ENCODE results near the gene TGM3. TPM values are rescaled to one million over a fixed set of nuclear protein-coding genes. Genes with fewer than 3 reads are reported as not detected.

The TGM3 gene
- total and polyA plus RNA-seq, 2 experiments from 2014 or later = 0.08 TPM; not detected in 1

GRCh38 chr20:2313316-2313715 lies 17.5 kb downstream of the TGM3 start:
- H3K36me3 Mint-ChIP-seq (ENCODE audit: low read depth) = no peaks in the 10 kb centered on the region
- no peak overlapping the region for H3K27ac Mint-ChIP-seq
- Histone ChIP-seq H3K79me2 (replicated peaks; ENCODE audit: insufficient read depth) (no peaks in the 10 kb centered on the region), H3K36me3 (ENCODE audit: insufficient read depth) (no peaks in the 10 kb centered on the region), H3K27me3 (ENCODE audit: insufficient read depth) (no peaks in the 10 kb centered on the region), H3K4me2 (no peak overlapping the region), H3F3A (replicated peaks; ENCODE audit: low read depth) (no peaks in the 10 kb centered on the region), H3K27ac (ENCODE audit: low read depth) (no peak overlapping the region), H3K9me2 (ENCODE audit: insufficient read depth) (no peaks in the 10 kb centered on the region; the same call in 1 of the 2 replicates), H2AFZ (no peak overlapping the region), H3K4me3 (no peak overlapping the region), H3K4me1 (ENCODE audit: insufficient read depth) (no peaks in the 10 kb centered on the region), H4K20me1 (replicated peaks; ENCODE audit: insufficient read depth) (no peaks in the 10 kb centered on the region)
- TF ChIP-seq, protein P1, sequence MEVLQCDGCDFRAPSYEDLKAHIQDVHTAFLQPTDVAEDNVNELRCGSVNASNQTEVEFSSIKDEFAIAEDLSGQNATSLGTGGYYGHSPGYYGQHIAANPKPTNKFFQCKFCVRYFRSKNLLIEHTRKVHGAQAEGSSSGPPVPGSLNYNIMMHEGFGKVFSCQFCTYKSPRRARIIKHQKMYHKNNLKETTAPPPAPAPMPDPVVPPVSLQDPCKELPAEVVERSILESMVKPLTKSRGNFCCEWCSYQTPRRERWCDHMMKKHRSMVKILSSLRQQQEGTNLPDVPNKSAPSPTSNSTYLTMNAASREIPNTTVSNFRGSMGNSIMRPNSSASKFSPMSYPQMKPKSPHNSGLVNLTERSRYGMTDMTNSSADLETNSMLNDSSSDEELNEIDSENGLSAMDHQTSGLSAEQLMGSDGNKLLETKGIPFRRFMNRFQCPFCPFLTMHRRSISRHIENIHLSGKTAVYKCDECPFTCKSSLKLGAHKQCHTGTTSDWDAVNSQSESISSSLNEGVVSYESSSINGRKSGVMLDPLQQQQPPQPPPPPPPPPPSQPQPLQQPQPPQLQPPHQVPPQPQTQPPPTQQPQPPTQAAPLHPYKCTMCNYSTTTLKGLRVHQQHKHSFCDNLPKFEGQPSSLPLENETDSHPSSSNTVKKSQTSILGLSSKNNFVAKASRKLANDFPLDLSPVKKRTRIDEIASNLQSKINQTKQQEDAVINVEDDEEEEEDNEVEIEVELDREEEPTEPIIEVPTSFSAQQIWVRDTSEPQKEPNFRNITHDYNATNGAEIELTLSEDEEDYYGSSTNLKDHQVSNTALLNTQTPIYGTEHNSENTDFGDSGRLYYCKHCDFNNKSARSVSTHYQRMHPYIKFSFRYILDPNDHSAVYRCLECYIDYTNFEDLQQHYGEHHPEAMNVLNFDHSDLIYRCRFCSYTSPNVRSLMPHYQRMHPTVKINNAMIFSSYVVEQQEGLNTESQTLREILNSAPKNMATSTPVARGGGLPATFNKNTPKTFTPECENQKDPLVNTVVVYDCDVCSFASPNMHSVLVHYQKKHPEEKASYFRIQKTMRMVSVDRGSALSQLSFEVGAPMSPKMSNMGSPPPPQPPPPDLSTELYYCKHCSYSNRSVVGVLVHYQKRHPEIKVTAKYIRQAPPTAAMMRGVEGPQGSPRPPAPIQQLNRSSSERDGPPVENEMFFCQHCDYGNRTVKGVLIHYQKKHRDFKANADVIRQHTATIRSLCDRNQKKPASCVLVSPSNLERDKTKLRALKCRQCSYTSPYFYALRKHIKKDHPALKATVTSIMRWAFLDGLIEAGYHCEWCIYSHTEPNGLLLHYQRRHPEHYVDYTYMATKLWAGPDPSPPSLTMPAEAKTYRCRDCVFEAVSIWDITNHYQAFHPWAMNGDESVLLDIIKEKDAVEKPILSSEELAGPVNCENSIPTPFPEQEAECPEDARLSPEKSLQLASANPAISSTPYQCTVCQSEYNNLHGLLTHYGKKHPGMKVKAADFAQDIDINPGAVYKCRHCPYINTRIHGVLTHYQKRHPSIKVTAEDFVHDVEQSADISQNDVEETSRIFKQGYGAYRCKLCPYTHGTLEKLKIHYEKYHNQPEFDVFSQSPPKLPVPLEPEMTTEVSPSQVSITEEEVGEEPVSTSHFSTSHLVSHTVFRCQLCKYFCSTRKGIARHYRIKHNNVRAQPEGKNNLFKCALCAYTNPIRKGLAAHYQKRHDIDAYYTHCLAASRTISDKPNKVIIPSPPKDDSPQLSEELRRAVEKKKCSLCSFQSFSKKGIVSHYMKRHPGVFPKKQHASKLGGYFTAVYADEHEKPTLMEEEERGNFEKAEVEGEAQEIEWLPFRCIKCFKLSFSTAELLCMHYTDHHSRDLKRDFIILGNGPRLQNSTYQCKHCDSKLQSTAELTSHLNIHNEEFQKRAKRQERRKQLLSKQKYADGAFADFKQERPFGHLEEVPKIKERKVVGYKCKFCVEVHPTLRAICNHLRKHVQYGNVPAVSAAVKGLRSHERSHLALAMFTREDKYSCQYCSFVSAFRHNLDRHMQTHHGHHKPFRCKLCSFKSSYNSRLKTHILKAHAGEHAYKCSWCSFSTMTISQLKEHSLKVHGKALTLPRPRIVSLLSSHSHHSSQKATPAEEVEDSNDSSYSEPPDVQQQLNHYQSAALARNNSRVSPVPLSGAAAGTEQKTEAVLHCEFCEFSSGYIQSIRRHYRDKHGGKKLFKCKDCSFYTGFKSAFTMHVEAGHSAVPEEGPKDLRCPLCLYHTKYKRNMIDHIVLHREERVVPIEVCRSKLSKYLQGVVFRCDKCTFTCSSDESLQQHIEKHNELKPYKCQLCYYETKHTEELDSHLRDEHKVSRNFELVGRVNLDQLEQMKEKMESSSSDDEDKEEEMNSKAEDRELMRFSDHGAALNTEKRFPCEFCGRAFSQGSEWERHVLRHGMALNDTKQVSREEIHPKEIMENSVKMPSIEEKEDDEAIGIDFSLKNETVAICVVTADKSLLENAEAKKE (CRISPR knock-in tag; IDR thresholded peaks at IDR 0.05) = no peak
- TF ChIP-seq STAT1 (IDR thresholded peaks at IDR 0.05; ENCODE audit: unreplicated experiment) = no peak
- TF ChIP-seq, protein P2, sequence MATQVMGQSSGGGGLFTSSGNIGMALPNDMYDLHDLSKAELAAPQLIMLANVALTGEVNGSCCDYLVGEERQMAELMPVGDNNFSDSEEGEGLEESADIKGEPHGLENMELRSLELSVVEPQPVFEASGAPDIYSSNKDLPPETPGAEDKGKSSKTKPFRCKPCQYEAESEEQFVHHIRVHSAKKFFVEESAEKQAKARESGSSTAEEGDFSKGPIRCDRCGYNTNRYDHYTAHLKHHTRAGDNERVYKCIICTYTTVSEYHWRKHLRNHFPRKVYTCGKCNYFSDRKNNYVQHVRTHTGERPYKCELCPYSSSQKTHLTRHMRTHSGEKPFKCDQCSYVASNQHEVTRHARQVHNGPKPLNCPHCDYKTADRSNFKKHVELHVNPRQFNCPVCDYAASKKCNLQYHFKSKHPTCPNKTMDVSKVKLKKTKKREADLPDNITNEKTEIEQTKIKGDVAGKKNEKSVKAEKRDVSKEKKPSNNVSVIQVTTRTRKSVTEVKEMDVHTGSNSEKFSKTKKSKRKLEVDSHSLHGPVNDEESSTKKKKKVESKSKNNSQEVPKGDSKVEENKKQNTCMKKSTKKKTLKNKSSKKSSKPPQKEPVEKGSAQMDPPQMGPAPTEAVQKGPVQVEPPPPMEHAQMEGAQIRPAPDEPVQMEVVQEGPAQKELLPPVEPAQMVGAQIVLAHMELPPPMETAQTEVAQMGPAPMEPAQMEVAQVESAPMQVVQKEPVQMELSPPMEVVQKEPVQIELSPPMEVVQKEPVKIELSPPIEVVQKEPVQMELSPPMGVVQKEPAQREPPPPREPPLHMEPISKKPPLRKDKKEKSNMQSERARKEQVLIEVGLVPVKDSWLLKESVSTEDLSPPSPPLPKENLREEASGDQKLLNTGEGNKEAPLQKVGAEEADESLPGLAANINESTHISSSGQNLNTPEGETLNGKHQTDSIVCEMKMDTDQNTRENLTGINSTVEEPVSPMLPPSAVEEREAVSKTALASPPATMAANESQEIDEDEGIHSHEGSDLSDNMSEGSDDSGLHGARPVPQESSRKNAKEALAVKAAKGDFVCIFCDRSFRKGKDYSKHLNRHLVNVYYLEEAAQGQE (IDR thresholded peaks at IDR 0.05; ENCODE audit: unreplicated experiment) = no peak
- TF ChIP-seq ETS1 (IDR thresholded peaks at IDR 0.05) = no peak
- TF ChIP-seq JUNB (IDR thresholded peaks at IDR 0.05; ENCODE audit: unreplicated experiment) = no peak
- TF ChIP-seq EZH2phosphoT487 (IDR thresholded peaks at IDR 0.05; ENCODE audit: unreplicated experiment) = no peak
- no peak for TF ChIP-seq ZNF114 (CRISPR knock-in tag; IDR thresholded peaks at IDR 0.05)
- no peak for TF ChIP-seq POLR2AphosphoS5 (IDR thresholded peaks at IDR 0.05; ENCODE audit: low read depth)
- TF ChIP-seq CREB1 (CRISPR knock-in tag; IDR thresholded peaks at IDR 0.05; ENCODE audit: low read depth) = no peak
- TF ChIP-seq NANOG (IDR thresholded peaks at IDR 0.05; ENCODE audit: borderline replicate concordance) = no peak
- TF ChIP-seq ZNF331 (CRISPR knock-in tag; IDR thresholded peaks at IDR 0.05; ENCODE audit: low read depth) = no peak
- no peak for TF ChIP-seq EZH2 (IDR thresholded peaks at IDR 0.05; ENCODE audit: low read depth, unreplicated experiment)
- TF ChIP-seq, protein P3, sequence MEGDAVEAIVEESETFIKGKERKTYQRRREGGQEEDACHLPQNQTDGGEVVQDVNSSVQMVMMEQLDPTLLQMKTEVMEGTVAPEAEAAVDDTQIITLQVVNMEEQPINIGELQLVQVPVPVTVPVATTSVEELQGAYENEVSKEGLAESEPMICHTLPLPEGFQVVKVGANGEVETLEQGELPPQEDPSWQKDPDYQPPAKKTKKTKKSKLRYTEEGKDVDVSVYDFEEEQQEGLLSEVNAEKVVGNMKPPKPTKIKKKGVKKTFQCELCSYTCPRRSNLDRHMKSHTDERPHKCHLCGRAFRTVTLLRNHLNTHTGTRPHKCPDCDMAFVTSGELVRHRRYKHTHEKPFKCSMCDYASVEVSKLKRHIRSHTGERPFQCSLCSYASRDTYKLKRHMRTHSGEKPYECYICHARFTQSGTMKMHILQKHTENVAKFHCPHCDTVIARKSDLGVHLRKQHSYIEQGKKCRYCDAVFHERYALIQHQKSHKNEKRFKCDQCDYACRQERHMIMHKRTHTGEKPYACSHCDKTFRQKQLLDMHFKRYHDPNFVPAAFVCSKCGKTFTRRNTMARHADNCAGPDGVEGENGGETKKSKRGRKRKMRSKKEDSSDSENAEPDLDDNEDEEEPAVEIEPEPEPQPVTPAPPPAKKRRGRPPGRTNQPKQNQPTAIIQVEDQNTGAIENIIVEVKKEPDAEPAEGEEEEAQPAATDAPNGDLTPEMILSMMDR (conservative IDR thresholded peaks at IDR 0.05; ENCODE audit: low read depth in 2 of 2) = no peak
- ATAC-seq (no peak), DNase-seq (ENCODE audit: low spot score) (no peak)
- H3K27me3 Mint-ChIP-seq (ENCODE audit: insufficient read depth, low read depth, poor library complexity) = peaks cover 5% of the 10 kb centered on the region
- H3K4me3 Mint-ChIP-seq = no peak overlapping the region
- no peaks in the 10 kb centered on the region for H3K9me3 Mint-ChIP-seq
- peaks cover 5% of the 10 kb centered on the region; the same call in 2 of the 3 replicates for H3K4me1 Mint-ChIP-seq
